PC-3 (cell line): ENCODE measurements around the gene SLC6A6. TPM values are rescaled to one million over a fixed set of nuclear protein-coding genes. Genes with fewer than 3 reads are reported as not detected.

Source experiments
- ATAC-seq: fragments of 200-7000 bp; cut with Tn5 transposase; 2 replicates; pipeline ENCODE4 v1.9.1; 2020; ENCODE audit warnings: mild to moderate bottlenecking, moderate library complexity
- BruUV-seq: library from RNA; stranded (reverse); fragments of 400-500 nt; replicated peaks from 2 replicates; lab custom pipeline; 2021; lab: Mats Ljungman, UMichigan
- CTCF ChIA-PET: fragments of 300-600 bp; sonication (Branson Sonifier 250); formaldehyde crosslinking; loops from one replicate; lab custom pipeline; 2022; ENCODE audit warnings: antibody characterized with exemption; lab: Charles Lee
- POLR2A ChIA-PET: fragments of 300-600 bp; sonication (Branson Sonifier 250); formaldehyde crosslinking; loops from one replicate; lab custom pipeline; 2022; ENCODE audit warnings: antibody characterized with exemption; ENCODE audit not compliant: unreplicated experiment; lab: Charles Lee
- DNase-seq: peaks from one replicate; pipeline ENCODE4 v3.0.0-alpha.2; 2015
- H2AFZ ChIP-seq: fragments of 300-600 bp; sonication (generic); 2 replicates; pipeline ENCODE4 v1.6.0; 2016; ENCODE audit warnings: antibody characterized with exemption, low read length
- H3F3A ChIP-seq: fragments of 300-600 bp; sonication (generic); one replicate; pipeline ENCODE4 v1.6.0; 2017; ENCODE audit warnings: antibody characterized with exemption, low read length, control low read depth, mild to moderate bottlenecking; ENCODE audit not compliant: unreplicated experiment
- H3K27ac ChIP-seq: fragments of 300-600 bp; sonication (generic); 2 replicates; pipeline ENCODE4 v1.5.1; 2016; ENCODE audit warnings: mild to moderate bottlenecking, low read length
- H3K27me3 ChIP-seq: fragments of 300-600 bp; sonication (generic); 2 replicates; pipeline ENCODE4 v1.6.1; 2016; ENCODE audit warnings: low read length, mixed read lengths
- H3K36me3 ChIP-seq: fragments of 300-600 bp; sonication (generic); 2 replicates; pipeline ENCODE4 v1.6.1; 2016; ENCODE audit warnings: low read depth, mixed run types, low read length, mixed read lengths
- H3K4me1 ChIP-seq: fragments of 300-600 bp; sonication (generic); 2 replicates; pipeline ENCODE4 v1.5.1; 2016; ENCODE audit warnings: low read length; ENCODE audit not compliant: insufficient read depth
- H3K4me2 ChIP-seq: fragments of 300-600 bp; sonication (generic); 2 replicates; pipeline ENCODE4 v1.6.0; 2016; ENCODE audit warnings: low read length
- H3K4me3 ChIP-seq: fragments of 300-600 bp; sonication (generic); 2 replicates; pipeline ENCODE4 v1.5.1; 2016; ENCODE audit warnings: mild to moderate bottlenecking, low read length, mixed read lengths
- H3K79me2 ChIP-seq: fragments of 300-600 bp; sonication (generic); 2 replicates; pipeline ENCODE4 v1.6.1; 2017; ENCODE audit warnings: low read length, mixed read lengths
- H3K9ac ChIP-seq: fragments of 300-600 bp; sonication (generic); 2 replicates; pipeline ENCODE4 v1.6.0; 2016; ENCODE audit warnings: mild to moderate bottlenecking, low read length
- H3K9me2 ChIP-seq: fragments of 300-600 bp; sonication (generic); replicated peaks from 2 replicates; pipeline ENCODE4 v1.6.1; 2016; ENCODE audit warnings: mixed run types, low read length, mixed read lengths
- H3K9me3 ChIP-seq: fragments of 300-600 bp; sonication (generic); 2 replicates; pipeline ENCODE4 v1.6.1; 2016; ENCODE audit warnings: low read length, mixed read lengths
- H4K20me1 ChIP-seq: fragments of 300-600 bp; sonication (generic); 2 replicates; pipeline ENCODE4 v1.6.1; 2016; ENCODE audit warnings: low read length, mixed read lengths
- CTCF ChIP-seq: fragments of 300-600 bp; sonication (generic); conservative IDR thresholded peaks from 2 replicates; pipeline ENCODE4 v1.5.1; 2017; ENCODE audit warnings: antibody characterized with exemption, low read depth, mild to moderate bottlenecking, low read length
- EZH2 ChIP-seq: fragments of 300-600 bp; sonication (generic); IDR thresholded peaks from one replicate; pipeline ENCODE4 v1.6.1; 2017; ENCODE audit warnings: antibody characterized with exemption, mild to moderate bottlenecking, low read length; ENCODE audit not compliant: unreplicated experiment
- EZH2phosphoT487 ChIP-seq: fragments of 300-600 bp; sonication (generic); IDR thresholded peaks from 2 replicates; pipeline ENCODE4 v1.6.1; 2018; ENCODE audit warnings: mild to moderate bottlenecking, antibody characterized with exemption, low read length, borderline replicate concordance
- intact Hi-C: fragments of 100-400 bp; cut with micrococcal nuclease; formaldehyde crosslinking; loops from 2 replicates; pipeline ENCODE4 v1.9.0; 2023
- total RNA-seq: library from RNA; depleted of rRNA; stranded (reverse); fragments of >200 nt; gene quantifications from 2 replicates; pipeline ENCODE4 v1.2.3, GENCODE V29; 2014

SLC6A6 gene
- total RNA-seq, 1 experiment from 2014 or later = 28.1 TPM

GRCh38 chr3:14448756-14449727 is 46.6 kb downstream of the SLC6A6 start:
- no peaks in the 10 kb centered on the region for H3K79me2 ChIP-seq
- no peak for TF ChIP-seq EZH2phosphoT487
- no peak for TF ChIP-seq CTCF
- TF ChIP-seq EZH2 = no peak
- peaks cover 6% of the 10 kb centered on the region for H3F3A ChIP-seq
- DNase-seq (no peak), ATAC-seq (no peak)
- H3K4me1 ChIP-seq = peaks cover 24% of the 10 kb centered on the region
- ChIA-PET POLR2A (no interaction called here), CTCF (no interaction called here)
- intact Hi-C loops = no loop called here
- H3K9me2 ChIP-seq = no peaks in the 10 kb centered on the region
- no peak overlapping the region for H3K4me2 ChIP-seq
- BruUV-seq = no TSS peak
- H3K4me3 ChIP-seq = no peak overlapping the region
- H3K9me3 ChIP-seq = no peaks in the 10 kb centered on the region
- no peaks in the 10 kb centered on the region for H3K27me3 ChIP-seq
- H3K27ac ChIP-seq = no peak overlapping the region
- H4K20me1 ChIP-seq = no peaks in the 10 kb centered on the region
- no peak overlapping the region for H3K9ac ChIP-seq
- H2AFZ ChIP-seq = no peak overlapping the region
- peaks cover 36% of the 10 kb centered on the region for H3K36me3 ChIP-seq

DNA sequence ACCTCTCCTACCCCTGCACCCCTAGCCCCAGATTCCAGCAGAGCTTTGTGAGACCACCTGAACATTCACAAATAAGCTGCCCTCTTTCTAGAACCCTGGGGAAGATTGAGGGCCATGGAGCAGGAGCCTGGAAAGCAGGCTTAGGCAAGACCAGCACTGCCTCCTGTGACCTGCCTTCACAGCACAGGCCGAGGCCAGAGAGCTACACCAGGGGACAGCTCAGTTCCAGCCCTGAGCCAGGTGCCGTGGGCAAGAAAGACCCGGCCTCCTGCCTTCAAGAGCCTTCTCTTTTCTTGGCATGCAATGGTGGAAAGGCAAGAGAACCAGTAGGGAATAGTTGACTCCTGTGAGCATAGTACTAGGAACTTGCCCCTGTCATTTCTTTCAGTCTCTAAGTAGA is 48.1 kb downstream of the SLC6A6 start:
- no peak overlapping the region for H3K27ac ChIP-seq
- no peak overlapping the region for H2AFZ ChIP-seq
- DNase-seq = no peak
- peaks cover 6% of the 10 kb centered on the region for H3F3A ChIP-seq
- H3K79me2 ChIP-seq = no peaks in the 10 kb centered on the region
- H3K4me2 ChIP-seq = no peak overlapping the region
- TF ChIP-seq EZH2 = no peak
- TF ChIP-seq EZH2phosphoT487 = no peak
- TF ChIP-seq CTCF = no peak
- no peaks in the 10 kb centered on the region for H3K27me3 ChIP-seq
- H3K4me1 ChIP-seq = peaks cover 25% of the 10 kb centered on the region
- intact Hi-C loops = no loop called here
- ChIA-PET POLR2A (interaction anchor here (0.6 kb wide), 1 partner anchor 10 kb away, joined by 3 read pairs; no protein-coding TSS in a partner anchor), CTCF (no interaction called here)
- H3K9ac ChIP-seq = no peak overlapping the region
- peaks cover 43% of the 10 kb centered on the region for H3K36me3 ChIP-seq
- H3K4me3 ChIP-seq = no peak overlapping the region
- no TSS peak for BruUV-seq
- H3K9me3 ChIP-seq = no peaks in the 10 kb centered on the region
- no peaks in the 10 kb centered on the region for H3K9me2 ChIP-seq
- no peaks in the 10 kb centered on the region for H4K20me1 ChIP-seq
- ATAC-seq = no peak
